Stimulated activated CD4-positive, alpha-beta T cell treated with anti-CD3 and anti-CD28 coated beads, TNF-alpha, amount 100 ng/mL, for 48 hours (primary cell): ENCODE data around the gene NOP56.

Experiments
- DNase-seq, 3 donors: peaks; one replicate each; pipeline ENCODE4 v3.0.0-alpha.2; 2020; ENCODE audit warnings: low read depth in 3 of 3

The NOP56 gene, protein sequence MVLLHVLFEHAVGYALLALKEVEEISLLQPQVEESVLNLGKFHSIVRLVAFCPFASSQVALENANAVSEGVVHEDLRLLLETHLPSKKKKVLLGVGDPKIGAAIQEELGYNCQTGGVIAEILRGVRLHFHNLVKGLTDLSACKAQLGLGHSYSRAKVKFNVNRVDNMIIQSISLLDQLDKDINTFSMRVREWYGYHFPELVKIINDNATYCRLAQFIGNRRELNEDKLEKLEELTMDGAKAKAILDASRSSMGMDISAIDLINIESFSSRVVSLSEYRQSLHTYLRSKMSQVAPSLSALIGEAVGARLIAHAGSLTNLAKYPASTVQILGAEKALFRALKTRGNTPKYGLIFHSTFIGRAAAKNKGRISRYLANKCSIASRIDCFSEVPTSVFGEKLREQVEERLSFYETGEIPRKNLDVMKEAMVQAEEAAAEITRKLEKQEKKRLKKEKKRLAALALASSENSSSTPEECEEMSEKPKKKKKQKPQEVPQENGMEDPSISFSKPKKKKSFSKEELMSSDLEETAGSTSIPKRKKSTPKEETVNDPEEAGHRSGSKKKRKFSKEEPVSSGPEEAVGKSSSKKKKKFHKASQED

DNA sequence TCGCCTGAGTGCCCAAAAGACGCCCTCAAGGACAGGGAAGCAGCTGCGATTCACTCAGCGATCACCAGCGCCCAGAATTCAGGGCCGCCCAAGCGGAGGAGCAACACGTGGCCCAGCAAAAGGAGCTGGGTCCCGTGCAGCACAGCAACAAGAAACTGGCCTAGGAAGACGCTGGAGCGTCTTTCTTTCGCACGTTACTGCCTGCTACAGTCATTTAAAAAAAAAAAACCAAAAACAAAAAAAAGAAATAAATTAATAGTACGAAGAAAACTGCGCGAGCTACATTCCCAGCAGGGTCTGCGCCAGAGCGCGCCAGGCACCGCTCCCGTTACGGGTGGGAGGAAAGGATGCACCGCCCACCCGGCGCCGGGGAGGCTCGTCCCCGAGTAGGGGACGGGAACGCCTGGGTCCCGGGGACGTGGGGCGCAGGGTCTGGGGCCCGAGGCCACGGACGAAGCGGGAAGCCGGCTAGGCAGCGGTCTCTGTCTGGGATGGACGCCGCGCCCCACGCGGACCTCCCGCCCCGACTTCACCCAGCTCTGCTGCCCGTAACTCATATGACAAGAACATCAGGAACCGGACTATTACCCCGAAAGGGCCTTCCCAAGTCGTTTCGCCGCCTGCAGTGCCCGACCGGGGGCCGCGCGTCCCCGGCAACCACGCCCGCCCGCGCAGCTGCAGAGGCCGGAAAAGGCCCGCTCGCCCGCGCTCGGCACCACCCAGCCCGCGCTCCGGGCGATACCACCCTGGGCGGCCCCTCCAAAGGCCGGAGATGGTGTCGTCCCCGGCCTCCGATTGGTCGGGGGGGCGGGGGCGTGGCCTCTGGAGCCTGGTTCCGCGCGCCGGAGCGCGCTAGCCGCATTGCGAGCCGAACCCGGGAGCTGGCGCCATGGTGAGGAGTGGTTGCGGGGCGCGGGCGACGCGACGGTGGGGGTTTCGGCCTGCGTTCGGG lies at the start of gene NOP56:
NOP56 (plus strand) TSS at position 861 of the 952 bp plus-strand sequence; CDS start at position 890, 29 bp downstream.
- DNase-seq: peak; percentile 84 to 91 (median 88)

DNA sequence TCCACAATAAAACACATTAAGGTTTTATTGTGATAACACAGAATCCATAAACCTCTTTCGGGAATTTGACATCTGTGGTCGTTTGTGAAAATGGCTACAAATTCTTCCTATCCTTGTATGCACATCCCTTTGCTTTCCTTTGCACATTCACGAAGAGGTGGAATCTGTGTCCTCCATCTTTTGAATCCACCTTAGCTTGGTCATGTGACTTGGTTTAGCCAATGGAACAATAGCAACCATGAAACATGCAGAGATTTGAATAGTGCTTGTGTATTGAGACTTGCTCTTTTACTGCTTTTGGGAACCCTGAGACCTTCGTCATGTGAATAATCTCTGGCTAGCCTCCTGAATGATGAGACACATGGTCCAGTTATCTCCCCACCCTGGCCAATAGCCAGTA lies 49.7 kb upstream of the NOP56 start:
- no peak for DNase-seq

DNA sequence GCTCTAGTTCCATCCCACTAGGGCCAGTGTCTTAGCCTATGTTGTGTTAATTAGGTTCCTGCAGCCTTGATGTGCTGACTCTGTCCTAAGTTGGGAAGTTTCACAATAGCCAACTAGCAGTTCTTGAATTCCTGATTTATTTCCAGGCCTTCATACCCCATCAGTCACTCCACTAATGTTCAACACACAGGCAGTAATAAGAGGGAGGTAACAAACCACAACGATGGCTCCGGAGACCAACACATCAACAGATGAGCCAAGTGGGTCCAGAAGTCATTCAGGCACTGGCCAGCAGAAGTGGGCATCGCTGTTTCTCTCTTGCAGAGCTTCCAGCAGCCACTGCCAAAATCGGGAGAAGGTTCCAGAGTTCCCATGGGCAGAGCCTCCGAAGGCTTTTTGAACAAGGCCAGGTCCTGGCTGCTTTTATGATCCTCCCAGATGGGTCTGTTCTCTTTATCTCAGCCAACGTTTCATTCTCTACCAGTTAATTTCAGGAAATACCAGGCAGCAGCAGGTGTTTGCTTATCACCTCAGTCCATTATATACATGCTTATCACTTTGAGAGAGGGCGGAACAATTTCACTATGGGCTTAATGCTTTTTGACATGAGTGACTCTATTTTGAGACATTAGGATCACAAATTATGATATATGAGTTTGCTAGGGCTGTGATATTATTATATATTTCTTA lies 48.5 kb upstream of the NOP56 start:
- no peak for DNase-seq

DNA sequence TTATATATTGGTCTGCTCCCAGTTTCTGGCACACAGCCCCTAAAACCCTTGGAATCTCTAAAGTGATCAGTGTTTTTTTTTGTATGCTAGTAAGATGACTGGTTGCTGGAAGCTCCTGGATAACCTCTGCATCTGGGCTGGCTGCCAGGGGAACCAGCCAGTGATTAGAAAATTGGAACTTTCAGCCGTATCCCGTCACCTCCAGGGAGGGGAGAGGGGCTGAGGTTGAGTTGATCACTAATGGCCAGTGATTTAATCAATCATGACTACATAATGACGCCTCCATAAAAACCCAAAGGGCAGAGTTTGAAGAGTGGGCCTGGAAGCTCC lies 48.0 kb upstream of the NOP56 start:
- DNase-seq: no peak

DNA sequence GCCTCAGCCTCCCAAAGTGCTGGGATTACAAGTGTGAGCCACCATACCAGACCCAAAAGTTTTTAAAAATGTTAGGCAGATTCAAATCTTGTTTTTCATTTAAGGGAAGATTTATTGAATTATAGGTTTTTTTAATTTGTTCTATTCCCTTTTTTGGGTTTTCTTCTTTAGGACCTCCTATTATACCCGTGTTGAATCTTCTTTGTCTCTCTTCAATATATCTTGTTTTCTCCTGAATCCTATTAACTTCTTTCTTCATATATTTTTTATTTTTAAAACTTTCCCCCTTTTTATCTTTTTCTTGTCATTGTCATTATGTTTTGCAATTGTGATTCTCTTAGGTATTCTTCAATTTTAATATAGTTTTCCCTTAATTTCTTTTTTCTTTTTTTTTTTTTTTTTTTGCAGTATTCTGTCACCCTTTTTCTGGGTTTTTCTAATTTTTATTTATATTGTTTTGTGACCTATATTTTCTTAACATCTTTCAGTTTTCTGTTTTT lies 45.9 kb upstream of the NOP56 start:
- DNase-seq: no peak

DNA sequence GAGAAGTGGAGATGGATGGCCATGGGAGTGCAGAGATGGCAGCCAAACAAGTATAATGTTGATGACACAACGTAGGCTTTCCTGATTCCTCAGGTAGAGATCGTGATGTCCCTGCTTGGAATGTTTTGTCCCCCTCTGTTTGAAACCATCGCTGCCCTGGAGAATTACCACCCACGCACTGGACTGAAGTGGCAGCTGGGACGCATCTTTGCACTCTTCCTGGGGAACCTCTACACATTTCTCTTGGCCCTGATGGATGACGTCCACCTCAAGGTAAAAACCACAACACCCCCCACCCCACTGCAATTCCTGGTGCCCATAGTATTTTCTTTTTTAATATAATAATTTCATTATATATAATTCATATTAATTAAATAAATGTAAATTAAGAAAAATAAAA lies 42.1 kb upstream of the NOP56 start:
- DNase-seq: no peak

DNA sequence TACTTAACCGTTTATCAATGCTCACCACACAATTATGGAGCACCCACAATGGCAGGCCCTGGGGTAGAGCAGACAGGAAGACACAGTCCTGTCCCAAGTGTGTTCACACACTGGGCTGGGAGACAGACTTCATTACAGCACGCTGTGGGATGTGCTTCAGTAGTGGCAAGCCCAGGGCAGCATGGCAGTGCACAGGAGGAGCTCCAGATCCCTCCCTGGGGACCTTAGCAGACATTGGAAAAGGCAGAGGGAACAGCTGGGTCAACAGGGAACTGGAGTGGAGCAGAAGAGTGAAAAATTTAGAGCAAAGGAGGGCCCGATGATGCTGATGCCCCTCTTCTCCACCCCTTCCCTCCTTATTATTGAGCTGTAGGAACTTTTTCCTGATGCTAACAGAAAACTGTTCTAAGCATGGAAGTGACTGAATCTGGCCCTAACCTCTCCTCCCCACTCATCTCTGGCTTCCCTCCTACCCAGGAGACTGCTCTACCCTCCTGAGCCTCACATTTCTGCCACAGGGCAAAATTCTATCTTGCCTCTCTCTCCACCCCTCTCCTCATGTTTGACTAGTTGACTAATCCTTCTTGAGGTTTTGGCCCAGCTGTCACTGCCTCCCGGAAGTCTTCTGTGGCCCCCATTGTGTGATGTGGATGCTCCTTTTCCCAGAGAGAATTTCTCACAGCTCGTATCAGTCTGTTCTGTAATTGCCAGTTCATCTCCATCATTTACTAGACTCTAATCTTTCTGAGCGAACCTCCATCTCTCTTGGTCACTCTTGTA lies 41.3 kb upstream of the NOP56 start:
- DNase-seq: no peak

DNA sequence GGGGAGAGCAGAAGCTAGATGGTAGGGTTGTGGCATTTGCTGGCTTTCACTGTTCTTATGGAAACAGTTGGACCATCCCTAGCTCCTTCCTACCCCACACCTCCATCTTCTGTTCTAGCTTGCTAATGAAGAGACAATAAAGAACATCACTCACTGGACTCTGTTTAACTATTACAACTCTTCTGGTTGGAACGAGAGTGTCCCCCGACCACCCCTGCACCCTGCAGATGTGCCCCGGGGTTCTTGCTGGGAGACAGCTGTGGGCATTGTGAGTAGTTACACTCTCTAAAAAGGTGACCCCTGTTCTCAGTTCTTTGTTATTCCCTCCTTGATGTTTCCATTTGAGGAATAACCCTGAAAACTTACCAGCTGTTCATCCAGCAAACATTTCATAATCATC lies 40.4 kb upstream of the NOP56 start:
- no peak for DNase-seq

DNA sequence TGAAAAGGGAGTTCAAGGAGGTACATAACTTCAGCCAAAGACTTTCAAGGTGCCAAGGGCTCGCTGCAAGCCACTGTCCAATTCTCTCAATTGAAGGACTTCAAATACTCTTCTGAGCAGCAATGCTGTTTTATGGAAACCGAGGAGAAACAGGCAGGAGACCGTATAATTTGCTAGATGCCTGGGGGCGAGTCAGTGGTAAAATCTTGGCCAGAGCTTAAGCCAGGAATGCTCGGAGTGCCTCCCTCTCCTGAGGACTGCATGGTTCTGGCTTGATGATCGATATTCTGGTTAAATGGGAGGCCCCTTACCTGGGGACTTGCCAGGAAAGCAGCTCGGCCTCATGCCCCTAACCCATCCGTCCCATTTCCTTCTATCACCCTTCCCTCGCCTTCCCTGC lies 35.8 kb upstream of the NOP56 start:
- DNase-seq: no peak

DNA sequence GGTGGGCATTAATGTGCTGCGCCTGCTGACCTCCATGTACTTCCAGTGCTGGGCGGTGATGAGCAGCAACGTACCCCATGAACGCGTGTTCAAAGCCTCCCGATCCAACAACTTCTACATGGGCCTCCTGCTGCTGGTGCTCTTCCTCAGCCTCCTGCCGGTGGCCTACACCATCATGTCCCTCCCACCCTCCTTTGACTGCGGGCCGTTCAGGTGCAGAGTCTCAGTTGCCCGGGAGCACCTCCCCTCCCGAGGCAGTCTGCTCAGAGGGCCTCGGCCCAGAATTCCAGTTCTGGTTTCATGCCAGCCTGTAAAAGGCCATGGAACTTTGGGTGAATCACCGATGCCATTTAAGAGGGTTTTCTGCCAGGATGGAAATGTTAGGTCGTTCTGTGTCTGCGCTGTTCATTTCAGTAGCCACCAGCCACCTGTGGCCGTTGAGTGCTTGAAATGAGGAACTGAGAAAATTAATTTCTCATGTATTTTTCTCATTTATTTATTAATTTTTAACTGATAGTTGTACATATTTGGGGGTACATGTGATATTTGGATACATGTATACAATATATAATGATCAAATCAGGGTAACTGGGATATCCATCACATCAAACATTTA lies 35.2 kb upstream of the NOP56 start:
- DNase-seq: no peak

DNA sequence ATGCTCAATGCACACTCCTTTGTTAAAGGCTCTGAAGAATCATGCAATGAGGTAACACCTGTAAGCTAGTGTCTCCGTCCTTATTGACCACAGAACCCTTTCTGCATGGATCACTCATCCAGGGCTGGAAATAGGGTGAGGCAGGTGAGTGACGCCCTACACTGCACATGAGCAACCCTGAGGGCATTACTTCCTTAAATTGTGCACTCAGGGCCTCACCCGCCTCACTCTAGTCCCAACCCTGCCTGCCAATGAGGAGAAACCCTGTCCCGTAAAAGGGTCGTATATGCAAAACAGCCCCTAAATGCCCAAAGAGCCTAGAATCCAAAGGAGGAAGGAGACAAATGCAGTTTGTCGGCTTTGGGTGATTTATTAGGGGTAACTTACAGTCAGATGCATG lies 33.6 kb upstream of the NOP56 start:
- DNase-seq: no peak

DNA sequence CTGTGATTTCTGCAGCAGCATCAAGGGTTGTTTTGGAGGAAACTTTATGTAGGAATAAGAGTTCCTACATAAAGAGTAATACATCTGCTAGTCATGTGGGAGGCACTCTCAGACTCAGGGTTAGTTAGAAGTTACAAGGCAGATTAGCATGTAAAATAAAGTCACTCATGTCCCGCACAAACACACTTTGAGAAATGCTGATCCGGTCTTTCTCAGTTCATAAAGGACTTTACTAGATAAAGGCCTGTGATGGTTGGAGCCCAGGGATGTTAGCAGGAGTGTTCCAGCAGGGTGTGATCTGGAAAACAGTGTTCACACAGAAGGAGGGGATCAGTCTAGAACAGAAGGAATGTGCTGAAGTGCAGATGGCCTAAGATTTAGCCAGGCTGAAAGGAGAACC lies 33.1 kb upstream of the NOP56 start:
- DNase-seq: no peak

DNA sequence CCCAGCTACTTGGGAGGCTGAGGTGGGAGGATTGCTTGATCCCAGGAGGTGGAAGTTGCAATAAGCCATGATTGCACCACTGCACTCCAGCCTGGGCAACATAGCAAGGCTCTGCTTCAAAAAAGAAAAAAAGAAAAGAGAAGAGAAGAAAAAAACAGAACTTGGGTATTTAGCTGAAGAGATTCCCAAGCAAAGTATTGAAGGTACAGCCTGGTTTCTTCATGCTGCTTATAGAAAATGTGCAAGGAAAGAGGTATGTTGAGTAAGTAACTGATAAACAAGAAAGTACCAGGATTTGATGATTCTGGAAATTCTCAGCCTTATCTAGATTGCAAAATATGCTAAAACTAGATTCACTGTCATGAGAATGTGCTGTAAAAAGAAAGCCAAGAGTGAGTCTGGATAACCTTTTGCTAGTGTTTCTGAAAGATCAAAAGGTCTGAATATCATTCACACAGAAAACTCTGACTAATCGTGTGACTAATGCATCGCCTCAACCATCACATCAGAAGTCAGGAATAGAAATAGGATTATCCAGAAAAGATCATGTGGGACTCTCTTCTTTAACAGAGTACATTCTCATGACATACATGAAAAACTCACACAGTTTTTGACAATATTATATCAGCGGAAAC lies 32.4 kb upstream of the NOP56 start:
- no peak for DNase-seq

DNA sequence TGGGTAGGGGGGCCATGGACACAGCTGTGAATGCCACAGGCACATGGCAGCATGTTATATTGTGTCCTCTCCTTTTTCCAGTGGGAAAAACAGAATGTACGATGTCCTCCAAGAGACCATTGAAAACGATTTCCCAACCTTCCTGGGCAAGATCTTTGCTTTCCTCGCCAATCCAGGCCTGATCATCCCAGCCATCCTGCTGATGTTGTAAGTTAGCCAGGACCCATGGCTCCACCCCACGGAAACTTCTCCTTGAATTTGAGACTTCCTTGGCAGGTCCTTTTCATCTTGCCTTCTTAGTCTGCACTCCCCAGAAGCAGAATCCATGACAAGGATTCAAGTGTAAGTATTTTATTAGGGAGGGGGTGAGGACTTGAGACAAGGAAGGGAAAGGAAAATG lies 28.2 kb upstream of the NOP56 start:
- no peak for DNase-seq

DNA sequence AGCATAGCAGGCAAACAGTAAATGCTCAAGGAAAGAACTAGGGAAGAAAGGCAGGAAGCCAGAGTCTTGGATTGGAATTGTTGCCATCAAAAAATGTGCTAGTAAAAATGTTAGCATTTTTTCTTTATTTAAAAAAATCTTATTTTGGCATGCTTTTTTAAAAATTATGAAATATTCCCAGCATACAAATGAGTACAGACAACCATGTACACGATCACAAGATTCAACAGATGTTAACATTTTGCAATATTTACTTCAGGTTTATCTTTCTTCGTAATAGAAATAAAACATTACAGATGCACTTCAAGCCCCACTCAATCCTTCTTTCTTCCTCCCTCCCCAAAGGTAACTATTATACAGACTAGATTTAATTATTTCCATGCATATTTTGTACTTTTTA lies 27.4 kb upstream of the NOP56 start:
- no peak for DNase-seq

DNA sequence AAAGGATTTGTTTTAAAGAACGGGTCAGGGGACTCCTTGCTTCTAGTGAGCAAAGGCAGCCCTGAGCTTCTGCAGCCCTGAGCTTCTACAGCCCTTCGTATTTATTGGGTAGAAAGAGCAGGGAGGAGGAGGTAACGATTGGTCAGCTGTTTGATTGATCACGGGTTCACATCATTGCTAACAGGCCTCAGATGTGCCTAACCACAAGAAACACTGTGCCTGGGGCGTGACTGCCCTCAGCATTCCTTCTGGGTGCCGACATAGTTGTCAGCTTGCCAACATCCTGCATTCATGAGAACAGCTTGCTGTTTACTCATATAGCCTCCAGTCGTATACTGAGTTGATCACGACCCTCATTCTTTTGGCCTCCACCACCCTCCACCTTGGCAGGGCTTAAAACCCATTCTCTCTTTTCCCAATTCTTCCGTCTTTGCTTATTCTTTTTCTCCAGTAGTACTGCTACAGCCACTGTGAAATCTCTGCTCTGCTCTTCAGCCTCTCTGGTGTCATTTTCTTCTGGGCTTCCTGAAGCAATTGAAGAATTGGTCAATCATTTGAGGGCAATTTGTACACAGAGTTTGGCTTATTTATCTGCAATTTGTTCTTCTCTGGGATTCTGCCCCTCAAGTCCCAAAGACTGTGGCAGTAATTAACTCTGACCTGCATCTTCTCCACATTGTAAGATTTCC lies 25.4 kb upstream of the NOP56 start:
- no peak for DNase-seq

DNA sequence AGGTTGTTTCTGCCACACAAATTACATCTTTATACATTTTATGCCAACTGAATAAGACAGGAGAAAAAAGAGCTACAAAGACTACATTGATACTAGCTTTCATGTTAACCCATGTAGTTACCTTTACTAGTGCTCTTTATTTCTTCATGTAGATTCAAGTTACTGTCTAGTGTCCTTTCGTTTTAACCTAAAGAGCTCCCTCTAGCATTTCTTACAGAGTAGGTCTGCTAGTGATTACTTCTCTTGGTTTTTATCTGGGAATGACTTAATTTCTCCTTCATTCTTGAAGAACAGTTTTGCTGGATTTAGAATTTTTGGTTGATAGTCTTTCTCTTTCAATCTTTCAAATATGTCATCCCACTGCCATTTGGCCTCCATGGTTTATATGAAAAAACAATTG lies 21.2 kb upstream of the NOP56 start:
- no peak for DNase-seq

DNA sequence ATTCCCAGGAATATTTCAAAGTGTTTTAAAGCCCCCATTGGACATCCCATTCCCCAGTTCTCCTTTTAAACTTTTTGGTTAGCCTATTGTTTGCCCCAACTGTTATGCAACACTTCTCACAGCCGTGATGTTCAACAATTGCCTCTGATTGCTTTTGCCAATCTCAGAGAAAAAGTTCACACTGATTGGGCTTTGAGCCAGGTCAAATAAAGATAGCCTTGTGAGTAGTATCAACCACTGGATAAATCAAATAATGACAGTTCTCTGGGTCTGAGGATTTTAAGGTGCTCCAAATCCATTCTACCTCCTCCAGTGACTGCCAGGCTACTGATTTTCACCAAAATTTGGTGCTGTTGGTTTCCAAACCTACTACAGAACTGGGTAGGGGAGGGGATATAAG lies 19.1 kb upstream of the NOP56 start:
- DNase-seq: no peak

DNA sequence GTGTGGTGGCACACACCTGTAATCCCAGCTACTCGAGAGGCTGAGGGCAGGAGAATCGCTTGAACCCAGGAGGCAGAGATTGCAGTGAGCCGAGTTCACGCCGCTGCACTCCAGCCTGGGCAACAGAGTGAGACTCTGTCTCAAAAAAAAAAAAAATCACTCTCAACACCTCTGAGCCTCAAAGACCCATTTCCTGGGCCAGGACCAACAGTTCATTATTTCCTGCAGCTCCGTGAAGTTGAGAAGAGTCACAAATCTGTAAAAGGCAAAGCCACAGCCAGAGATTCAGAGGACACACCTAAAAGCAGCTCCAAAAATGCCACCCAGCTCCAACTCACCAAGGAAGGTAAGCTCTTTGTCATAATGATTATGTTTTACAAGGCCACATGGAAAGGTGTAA lies 15.2 kb upstream of the NOP56 start:
- DNase-seq: no peak

DNA sequence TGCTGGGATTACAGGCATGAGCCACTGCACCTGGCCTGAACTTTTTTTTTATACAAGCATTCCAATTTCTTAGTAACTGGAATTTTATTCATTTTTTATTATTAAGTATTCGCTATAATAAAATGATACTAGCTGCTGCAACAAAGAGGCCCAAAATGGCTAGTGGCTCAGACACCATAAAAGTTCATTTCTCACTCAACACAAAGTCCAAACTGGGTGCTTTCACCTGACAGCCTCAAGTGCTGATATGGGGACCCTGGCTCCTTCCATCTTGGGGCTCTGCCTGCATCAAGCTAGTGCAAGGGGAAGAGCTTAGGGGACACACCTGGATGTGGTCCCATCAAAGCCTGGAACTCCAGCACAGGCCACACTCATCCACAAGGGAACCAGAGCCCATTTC lies 12.2 kb upstream of the NOP56 start:
- no peak for DNase-seq
